ENCODE data around the gene MCM3AP.

Gene MCM3AP

DNA sequence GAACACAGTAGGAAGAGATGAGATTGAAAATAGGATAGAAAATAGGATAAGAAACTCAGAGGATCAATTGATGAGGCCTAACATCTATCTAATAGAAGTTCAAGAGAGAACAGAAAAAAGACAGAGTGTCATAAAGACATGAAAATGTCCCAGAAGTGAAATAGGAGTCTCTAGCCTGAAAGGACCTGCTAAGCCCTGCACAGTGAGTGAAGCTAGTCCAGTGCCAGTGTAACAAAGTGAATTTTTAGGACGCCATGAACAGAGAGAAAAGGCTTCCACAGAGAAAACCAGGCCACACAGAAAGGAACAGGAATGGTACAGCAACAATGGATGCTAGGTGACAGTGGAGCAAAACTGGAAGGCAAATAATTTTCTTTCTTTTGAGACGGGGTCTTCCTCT is 36.6 kb downstream of the MCM3AP start:
- no peak for ATAC-seq
- TF ChIP-seq, protein P1, sequence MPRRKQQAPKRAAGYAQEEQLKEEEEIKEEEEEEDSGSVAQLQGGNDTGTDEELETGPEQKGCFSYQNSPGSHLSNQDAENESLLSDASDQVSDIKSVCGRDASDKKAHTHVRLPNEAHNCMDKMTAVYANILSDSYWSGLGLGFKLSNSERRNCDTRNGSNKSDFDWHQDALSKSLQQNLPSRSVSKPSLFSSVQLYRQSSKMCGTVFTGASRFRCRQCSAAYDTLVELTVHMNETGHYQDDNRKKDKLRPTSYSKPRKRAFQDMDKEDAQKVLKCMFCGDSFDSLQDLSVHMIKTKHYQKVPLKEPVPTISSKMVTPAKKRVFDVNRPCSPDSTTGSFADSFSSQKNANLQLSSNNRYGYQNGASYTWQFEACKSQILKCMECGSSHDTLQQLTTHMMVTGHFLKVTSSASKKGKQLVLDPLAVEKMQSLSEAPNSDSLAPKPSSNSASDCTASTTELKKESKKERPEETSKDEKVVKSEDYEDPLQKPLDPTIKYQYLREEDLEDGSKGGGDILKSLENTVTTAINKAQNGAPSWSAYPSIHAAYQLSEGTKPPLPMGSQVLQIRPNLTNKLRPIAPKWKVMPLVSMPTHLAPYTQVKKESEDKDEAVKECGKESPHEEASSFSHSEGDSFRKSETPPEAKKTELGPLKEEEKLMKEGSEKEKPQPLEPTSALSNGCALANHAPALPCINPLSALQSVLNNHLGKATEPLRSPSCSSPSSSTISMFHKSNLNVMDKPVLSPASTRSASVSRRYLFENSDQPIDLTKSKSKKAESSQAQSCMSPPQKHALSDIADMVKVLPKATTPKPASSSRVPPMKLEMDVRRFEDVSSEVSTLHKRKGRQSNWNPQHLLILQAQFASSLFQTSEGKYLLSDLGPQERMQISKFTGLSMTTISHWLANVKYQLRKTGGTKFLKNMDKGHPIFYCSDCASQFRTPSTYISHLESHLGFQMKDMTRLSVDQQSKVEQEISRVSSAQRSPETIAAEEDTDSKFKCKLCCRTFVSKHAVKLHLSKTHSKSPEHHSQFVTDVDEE (CRISPR knock-in tag; IDR thresholded peaks at IDR 0.05) = no peak
- TF ChIP-seq ZFP3 (CRISPR knock-in tag; IDR thresholded peaks at IDR 0.05) = no peak

DNA sequence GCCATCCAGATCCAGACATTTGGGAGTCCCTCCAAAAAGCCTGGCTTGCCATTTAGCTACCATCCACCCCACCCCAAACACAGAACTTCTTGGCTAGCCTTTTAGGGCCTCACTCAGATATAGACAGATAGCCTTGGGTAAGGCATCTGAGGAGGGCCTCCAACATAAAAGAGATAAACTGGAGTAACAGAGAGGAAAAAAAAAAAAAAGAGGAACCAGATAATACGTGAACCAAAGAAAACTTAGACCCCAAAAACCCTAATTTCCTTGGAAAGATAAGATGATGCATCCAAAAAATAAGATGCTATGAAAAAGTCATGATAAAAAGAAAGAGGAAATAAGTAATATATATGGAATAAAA is 37.0 kb downstream of the MCM3AP start:
- TF ChIP-seq ZC3H10 (CRISPR knock-in tag; IDR thresholded peaks at IDR 0.05) = no peak
- TF ChIP-seq, protein P1 (CRISPR knock-in tag; IDR thresholded peaks at IDR 0.05) = no peak
- no peak for TF ChIP-seq ZNF70 (CRISPR knock-in tag; IDR thresholded peaks at IDR 0.05)
- no peak for TF ChIP-seq ESRRG (CRISPR knock-in tag; IDR thresholded peaks at IDR 0.05)
- TF ChIP-seq, protein P2, sequence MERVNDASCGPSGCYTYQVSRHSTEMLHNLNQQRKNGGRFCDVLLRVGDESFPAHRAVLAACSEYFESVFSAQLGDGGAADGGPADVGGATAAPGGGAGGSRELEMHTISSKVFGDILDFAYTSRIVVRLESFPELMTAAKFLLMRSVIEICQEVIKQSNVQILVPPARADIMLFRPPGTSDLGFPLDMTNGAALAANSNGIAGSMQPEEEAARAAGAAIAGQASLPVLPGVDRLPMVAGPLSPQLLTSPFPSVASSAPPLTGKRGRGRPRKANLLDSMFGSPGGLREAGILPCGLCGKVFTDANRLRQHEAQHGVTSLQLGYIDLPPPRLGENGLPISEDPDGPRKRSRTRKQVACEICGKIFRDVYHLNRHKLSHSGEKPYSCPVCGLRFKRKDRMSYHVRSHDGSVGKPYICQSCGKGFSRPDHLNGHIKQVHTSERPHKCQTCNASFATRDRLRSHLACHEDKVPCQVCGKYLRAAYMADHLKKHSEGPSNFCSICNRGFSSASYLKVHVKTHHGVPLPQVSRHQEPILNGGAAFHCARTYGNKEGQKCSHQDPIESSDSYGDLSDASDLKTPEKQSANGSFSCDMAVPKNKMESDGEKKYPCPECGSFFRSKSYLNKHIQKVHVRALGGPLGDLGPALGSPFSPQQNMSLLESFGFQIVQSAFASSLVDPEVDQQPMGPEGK (CRISPR knock-in tag; IDR thresholded peaks at IDR 0.05; ENCODE audit: borderline replicate concordance) = no peak
- TF ChIP-seq GLIS3 (CRISPR knock-in tag; IDR thresholded peaks at IDR 0.05) = no peak
- TF ChIP-seq OSR1 (CRISPR knock-in tag; IDR thresholded peaks at IDR 0.05) = no peak
- no peak for TF ChIP-seq ZNF8 (CRISPR knock-in tag; IDR thresholded peaks at IDR 0.05)
- TF ChIP-seq ISL1 (CRISPR knock-in tag; IDR thresholded peaks at IDR 0.05) = no peak
- no peak for ATAC-seq

DNA sequence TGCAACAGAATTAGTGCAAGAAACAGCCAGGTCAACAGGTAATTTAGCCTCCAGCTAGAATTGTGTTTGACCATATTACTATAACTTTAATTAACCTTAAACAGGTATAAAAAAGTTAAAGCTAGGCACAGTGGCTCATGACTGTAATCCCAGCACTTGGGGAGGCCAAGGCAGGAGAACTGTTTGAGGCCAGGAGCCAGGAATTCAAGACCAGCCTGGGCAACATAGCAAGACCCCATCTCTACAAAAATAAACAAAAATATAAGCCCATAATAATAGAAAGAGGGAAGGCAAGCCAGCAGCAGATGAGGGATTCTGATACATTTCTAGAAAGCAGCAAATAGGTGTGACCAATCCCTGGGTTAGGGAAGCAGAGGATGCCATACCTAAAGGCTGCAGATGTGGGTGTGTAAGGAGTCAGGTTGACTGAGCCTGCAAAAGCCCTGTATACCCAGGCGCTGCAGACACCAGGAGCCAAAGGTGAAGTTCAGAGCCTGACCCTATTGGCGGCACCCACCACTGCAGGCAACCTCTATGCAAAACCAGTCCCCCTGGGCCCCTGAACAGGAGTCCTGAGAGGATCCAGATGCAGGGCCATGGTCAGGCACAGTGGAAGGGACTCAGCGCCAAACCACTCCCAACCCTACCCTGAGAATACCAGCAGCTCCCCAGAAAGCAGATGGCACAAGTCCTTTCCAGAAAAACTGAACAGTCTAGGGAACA is 37.6 kb downstream of the MCM3AP start:
- ATAC-seq = no peak
- TF ChIP-seq ZC3H10 (CRISPR knock-in tag; IDR thresholded peaks at IDR 0.05) (no peak), GLIS3 (CRISPR knock-in tag; IDR thresholded peaks at IDR 0.05) (no peak), TOX (CRISPR knock-in tag; IDR thresholded peaks at IDR 0.05; ENCODE audit: borderline replicate concordance) (no peak), ARNTL (CRISPR knock-in tag; IDR thresholded peaks at IDR 0.05; ENCODE audit: borderline replicate concordance, low read depth) (no peak), OSR1 (CRISPR knock-in tag; IDR thresholded peaks at IDR 0.05) (no peak), ISL1 (CRISPR knock-in tag; IDR thresholded peaks at IDR 0.05) (no peak), PPARA (CRISPR knock-in tag; IDR thresholded peaks at IDR 0.05; ENCODE audit: borderline replicate concordance) (no peak)
- TF ChIP-seq, protein P1 (CRISPR knock-in tag; IDR thresholded peaks at IDR 0.05) = no peak
- TF ChIP-seq, protein P3, sequence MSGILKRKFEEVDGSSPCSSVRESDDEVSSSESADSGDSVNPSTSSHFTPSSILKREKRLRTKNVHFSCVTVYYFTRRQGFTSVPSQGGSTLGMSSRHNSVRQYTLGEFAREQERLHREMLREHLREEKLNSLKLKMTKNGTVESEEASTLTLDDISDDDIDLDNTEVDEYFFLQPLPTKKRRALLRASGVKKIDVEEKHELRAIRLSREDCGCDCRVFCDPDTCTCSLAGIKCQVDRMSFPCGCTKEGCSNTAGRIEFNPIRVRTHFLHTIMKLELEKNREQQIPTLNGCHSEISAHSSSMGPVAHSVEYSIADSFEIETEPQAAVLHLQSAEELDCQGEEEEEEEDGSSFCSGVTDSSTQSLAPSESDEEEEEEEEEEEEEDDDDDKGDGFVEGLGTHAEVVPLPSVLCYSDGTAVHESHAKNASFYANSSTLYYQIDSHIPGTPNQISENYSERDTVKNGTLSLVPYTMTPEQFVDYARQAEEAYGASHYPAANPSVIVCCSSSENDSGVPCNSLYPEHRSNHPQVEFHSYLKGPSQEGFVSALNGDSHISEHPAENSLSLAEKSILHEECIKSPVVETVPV (CRISPR knock-in tag; IDR thresholded peaks at IDR 0.05) = no peak
- TF ChIP-seq, protein P2 (CRISPR knock-in tag; IDR thresholded peaks at IDR 0.05; ENCODE audit: borderline replicate concordance) = no peak
- TF ChIP-seq, protein P4, sequence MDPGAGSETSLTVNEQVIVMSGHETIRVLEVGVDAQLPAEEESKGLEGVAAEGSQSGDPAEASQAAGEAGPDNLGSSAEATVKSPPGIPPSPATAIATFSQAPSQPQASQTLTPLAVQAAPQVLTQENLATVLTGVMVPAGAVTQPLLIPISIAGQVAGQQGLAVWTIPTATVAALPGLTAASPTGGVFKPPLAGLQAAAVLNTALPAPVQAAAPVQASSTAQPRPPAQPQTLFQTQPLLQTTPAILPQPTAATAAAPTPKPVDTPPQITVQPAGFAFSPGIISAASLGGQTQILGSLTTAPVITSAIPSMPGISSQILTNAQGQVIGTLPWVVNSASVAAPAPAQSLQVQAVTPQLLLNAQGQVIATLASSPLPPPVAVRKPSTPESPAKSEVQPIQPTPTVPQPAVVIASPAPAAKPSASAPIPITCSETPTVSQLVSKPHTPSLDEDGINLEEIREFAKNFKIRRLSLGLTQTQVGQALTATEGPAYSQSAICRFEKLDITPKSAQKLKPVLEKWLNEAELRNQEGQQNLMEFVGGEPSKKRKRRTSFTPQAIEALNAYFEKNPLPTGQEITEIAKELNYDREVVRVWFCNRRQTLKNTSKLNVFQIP (CRISPR knock-in tag; IDR thresholded peaks at IDR 0.05; ENCODE audit: borderline replicate concordance, low read depth) = no peak
- TF ChIP-seq, protein P5, sequence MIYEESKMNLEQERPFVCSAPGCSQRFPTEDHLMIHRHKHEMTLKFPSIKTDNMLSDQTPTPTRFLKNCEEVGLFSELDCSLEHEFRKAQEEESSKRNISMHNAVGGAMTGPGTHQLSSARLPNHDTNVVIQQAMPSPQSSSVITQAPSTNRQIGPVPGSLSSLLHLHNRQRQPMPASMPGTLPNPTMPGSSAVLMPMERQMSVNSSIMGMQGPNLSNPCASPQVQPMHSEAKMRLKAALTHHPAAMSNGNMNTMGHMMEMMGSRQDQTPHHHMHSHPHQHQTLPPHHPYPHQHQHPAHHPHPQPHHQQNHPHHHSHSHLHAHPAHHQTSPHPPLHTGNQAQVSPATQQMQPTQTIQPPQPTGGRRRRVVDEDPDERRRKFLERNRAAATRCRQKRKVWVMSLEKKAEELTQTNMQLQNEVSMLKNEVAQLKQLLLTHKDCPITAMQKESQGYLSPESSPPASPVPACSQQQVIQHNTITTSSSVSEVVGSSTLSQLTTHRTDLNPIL (CRISPR knock-in tag; IDR thresholded peaks at IDR 0.05; ENCODE audit: low read depth) = no peak
